Cardiac ventricle fibroblast (primary cell): Measurements from ENCODE around the gene IFT88. TPM values are rescaled to one million over a fixed set of nuclear protein-coding genes. Genes with fewer than 3 reads are reported as not detected.

ENCODE experiments used
- total RNA-seq: library from RNA; depleted of rRNA; stranded (reverse); fragments of >200 nt; gene quantifications from 2 replicates; pipeline ENCODE4 v1.2.3, GENCODE V29; 2015

Gene IFT88, protein sequence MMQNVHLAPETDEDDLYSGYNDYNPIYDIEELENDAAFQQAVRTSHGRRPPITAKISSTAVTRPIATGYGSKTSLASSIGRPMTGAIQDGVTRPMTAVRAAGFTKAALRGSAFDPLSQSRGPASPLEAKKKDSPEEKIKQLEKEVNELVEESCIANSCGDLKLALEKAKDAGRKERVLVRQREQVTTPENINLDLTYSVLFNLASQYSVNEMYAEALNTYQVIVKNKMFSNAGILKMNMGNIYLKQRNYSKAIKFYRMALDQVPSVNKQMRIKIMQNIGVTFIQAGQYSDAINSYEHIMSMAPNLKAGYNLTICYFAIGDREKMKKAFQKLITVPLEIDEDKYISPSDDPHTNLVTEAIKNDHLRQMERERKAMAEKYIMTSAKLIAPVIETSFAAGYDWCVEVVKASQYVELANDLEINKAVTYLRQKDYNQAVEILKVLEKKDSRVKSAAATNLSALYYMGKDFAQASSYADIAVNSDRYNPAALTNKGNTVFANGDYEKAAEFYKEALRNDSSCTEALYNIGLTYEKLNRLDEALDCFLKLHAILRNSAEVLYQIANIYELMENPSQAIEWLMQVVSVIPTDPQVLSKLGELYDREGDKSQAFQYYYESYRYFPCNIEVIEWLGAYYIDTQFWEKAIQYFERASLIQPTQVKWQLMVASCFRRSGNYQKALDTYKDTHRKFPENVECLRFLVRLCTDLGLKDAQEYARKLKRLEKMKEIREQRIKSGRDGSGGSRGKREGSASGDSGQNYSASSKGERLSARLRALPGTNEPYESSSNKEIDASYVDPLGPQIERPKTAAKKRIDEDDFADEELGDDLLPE
- total RNA-seq = 9.3 and 9.9 TPM in 2 replicates

DNA sequence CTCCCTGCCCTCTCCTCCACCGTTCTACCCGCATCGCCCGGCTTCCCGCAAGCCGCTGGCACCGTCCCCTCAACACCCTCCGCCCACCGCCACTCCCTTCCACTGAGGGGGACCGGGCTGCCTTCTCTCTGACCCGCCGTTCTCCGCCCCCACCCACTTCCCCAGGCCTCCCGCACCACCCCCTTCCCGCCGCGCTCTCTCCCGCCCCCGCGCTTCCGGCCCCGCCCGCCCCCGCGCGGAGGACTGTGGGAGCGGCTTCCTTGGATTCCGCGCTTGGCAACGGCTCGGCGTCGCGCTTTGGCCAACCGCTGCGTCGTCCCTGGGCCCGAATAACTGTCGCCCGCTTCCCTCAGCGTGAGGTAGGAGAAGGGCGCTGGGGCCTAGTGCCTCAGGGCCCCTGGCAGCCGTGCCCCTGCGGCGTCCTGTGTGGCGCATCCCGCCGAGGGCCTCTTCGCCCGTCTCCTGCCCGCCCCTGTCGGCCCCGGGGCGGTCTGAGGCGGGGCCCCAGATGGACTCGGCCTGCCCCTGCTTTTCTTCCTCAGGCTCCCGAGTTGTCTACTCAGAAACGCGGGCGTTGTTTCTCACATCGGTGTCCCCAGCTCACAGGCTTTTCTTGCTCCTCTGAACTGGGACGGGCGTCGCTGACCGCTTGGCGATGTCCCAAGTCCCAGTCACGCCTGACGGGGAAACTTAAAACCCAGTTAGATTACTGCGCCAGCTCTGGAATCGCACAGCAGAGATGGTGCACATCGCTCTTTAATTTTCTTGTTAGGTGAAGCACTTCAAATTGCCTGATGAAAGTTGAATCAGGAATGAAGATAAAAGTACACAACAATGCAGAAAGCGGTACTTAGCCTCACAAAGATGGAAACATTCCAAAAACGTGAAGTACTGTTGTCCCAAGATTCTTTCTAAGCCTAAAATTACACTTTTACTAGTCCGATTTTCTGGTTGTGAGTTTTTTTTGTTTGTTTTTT lies at the start of gene IFT88:
Gene IFT88, plus strand, starts transcription at position 260 of the 977 bp plus-strand sequence. CDS start 7,229 bp downstream, outside the sequence.

DNA sequence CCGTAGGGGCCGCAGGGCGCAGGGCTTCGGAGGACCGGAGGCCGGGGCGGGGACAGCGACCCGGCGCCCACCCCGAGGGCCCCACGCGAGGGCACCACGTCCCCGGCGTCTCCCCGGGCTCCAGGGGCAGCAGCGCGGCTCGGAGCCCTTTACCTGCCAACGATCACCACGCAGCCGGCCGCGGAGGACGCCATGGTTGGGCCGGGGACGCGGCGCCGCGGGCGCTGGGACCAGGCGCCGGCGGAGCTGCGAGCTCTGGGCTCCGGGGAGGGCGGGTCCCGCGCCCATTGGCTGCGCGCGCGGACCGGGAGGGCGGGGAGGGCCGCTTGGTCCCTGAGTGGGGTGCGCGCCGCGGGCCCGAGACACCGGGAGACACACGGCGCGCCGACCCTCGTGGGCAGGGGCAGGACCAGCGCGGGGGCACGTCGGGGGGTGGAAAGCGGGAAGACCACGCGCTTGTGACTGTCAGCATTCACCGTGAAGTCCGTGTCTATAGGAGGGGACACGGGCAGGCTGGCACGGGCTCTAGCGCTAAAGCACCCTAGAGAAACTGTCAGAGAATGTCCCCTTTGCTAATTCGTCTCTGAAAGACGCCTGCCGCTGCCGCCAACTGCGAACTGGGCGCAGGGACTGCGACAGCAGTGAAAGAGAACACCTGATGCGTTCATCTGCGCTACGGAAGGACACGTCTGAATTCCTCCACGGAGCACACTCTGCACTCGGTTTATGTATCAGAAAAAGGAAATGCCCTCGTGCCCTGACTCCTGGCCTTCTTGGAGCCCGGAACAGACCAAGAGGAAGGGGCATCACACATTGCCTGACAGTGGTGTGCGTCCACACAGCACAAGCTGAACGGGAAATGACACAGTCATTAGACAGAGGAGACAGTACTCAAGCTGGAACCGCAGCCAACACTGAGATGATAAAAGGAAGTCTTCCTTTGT lies 41.1 kb upstream of the IFT88 start, which contains the start of gene CRYL1:
Gene CRYL1, minus strand, starts transcription at position 257 of the 944 bp plus-strand sequence. Its CDS starts 63 bp downstream, at position 194.

DNA sequence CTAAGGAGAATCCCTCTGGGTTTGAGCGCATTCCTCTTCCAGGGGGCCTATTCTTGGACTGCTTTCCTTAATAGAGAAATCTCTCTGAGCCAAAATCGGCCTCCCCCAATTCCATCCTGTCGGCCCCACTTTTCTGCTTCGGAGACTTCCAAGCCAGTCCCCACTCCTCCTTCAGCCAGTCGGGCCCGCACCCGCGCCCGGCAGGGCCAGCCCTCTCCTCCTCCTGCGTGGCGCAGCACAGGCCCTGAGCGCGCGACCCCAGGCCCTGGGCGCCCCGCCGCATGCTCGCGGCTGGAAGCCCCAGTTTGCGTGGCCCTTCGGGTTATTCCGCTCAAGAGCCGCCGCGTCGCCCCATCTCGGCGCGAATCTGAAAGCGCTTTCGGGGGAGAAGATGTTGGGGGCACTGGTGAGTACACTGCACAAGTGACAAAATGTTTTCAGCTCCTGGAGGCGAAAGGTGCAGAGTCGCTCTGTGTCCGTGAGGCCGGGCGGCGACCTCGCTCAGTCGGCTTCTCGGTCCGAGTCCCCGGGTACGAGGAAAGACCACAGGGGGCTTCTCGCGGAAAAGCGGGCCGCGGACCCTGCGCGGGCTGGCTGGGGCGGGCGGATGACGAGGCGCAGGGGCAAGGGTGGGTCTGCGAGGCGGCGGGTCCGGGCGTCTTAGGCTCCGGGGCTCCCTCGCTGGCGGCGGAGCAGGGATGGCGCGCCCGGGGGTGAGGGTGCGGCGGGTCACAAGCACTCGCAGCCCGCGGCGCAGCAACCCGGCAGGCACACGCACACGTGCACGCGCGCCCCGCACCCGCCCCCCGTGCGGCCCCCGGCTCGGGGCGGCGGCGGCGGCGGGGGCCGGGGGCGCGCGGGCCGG lies 136.2 kb downstream of the IFT88 start, which contains the start of gene IL17D:
Gene IL17D, plus strand, starts transcription at position 785 of the 865 bp plus-strand sequence. CDS start 303 bp downstream, outside the sequence.

Other genes starting within 250 kb of the IFT88 start
- 16.3 and 17.9 TPM in 2 replicates for gene CRYL1, start 41.3 kb upstream of the IFT88 start, total RNA-seq
- 4.3 and 5.8 TPM in 2 replicates for gene IL17D, start 136.5 kb downstream of the IFT88 start, total RNA-seq
- gene EEF1AKMT1, start 206.8 kb downstream of the IFT88 start, total RNA-seq = 8.1 and 10.3 TPM in 2 replicates